GM08714 (cell line): ENCODE measurements around the gene ARL6IP5.

Experiments
- H3K4me3 ChIP-seq: fragments of 200-500 bp; sonication (Bioruptor generic); 2 replicates; pipeline ENCODE4 v1.5.1; 2014; ENCODE audit warnings: mild to moderate bottlenecking, low read length, inconsistent platforms
- ZNF274 ChIP-seq: IDR thresholded peaks from 2 replicates; pipeline ENCODE4 v1.6.1; 2012; ENCODE audit warnings: mild to moderate bottlenecking, low read depth, low read length

The ARL6IP5 gene

GRCh38 chr3:69142090-69142489 is 57.4 kb downstream of the ARL6IP5 start:
- no peak for TF ChIP-seq ZNF274

GRCh38 chr3:69142797-69143454 is 58.2 kb downstream of the ARL6IP5 start:
- TF ChIP-seq ZNF274: no peak
- H3K4me3 ChIP-seq: no peak overlapping the region

More at GRCh38 chr3:69142090-69142489, 57.4 kb downstream of the ARL6IP5 start:
- H3K4me3 ChIP-seq: no peak overlapping the region

GRCh38 chr3:69143612-69144011 is 58.9 kb downstream of the ARL6IP5 start:
- H3K4me3 ChIP-seq: no peak overlapping the region
- TF ChIP-seq ZNF274: no peak

- TF ChIP-seq ZNF274: no peak
- no peak overlapping the region for H3K4me3 ChIP-seq
Measured at GRCh38 chr3:69144631-69145245, 60.0 kb downstream of the ARL6IP5 start.

GRCh38 chr3:69145688-69146087 is 61.0 kb downstream of the ARL6IP5 start:
- TF ChIP-seq ZNF274: no peak
- H3K4me3 ChIP-seq: no peak overlapping the region

GRCh38 chr3:69149586-69149985 is 64.8 kb downstream of the ARL6IP5 start:
- H3K4me3 ChIP-seq: no peak overlapping the region
- TF ChIP-seq ZNF274: no peak
